Measurements from ENCODE around the gene DCP1A.

DCP1A gene

GRCh38 chr3:53380306-53380705, 33.0 kb upstream of the DCP1A start:
- Histone ChIP-seq H3F3A (ENCODE audit: insufficient read depth) (no peaks in the 10 kb centered on the region), H3K9me3 (ENCODE audit: insufficient read depth, low read length) (no peaks in the 10 kb centered on the region), H3K9ac (ENCODE audit: low read length) (no peak overlapping the region), H3K79me2 (ENCODE audit: insufficient read depth, low read length) (no peaks in the 10 kb centered on the region), H2AFZ (ENCODE audit: low read depth, low read length, severe bottlenecking) (no peak overlapping the region), H3K9me2 (replicated peaks; ENCODE audit: insufficient read depth, low read length) (no peaks in the 10 kb centered on the region), H3K4me3 (ENCODE audit: insufficient read depth, low read length, poor library complexity, severe bottlenecking) (no peak overlapping the region), H3K4me2 (ENCODE audit: low read depth, low read length, poor library complexity, severe bottlenecking) (no peak overlapping the region), H4K20me1 (ENCODE audit: low read depth, low read length) (no peaks in the 10 kb centered on the region), H3K27ac (ENCODE audit: low read depth, low read length) (no peak overlapping the region), H3K36me3 (ENCODE audit: low read length) (no peaks in the 10 kb centered on the region), H3K27me3 (ENCODE audit: low read length) (no peaks in the 10 kb centered on the region)
- TF ChIP-seq EZH2phosphoT487 (conservative IDR thresholded peaks at IDR 0.05; ENCODE audit: low read length), result no peak
- no peak for TF ChIP-seq CTCF (IDR thresholded peaks at IDR 0.05; ENCODE audit: insufficient read depth, low read length, poor library complexity, severe bottlenecking)

- H3F3A ChIP-seq (ENCODE audit: insufficient read depth), result no peaks in the 10 kb centered on the region
These were observed 32.6 kb upstream of the DCP1A start for GRCh38 chr3:53379898-53380297.

DNA sequence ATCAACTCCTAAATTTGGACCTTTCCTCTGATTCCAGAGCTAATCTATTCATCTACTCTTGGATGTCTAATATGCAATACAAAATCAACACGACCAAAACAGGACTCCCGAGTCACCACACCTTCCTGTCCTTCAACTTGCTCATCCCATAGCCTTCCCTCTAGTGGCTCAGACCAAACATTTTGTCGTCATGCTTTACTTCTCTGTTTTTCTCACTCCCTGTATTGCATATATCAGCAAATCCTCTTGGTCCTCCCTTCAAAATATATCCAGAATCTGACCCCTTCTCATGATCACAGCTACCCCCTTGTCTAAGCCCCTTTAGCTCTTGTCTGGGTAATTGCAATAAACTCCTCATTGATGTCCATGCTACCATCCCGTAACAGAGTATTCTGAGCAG, 30.5 kb upstream of the DCP1A start:
- no peaks in the 10 kb centered on the region for H3K27me3 ChIP-seq (ENCODE audit: low read length)
- H3K9ac ChIP-seq (ENCODE audit: low read length), result no peak overlapping the region
- TF ChIP-seq CTCF (IDR thresholded peaks at IDR 0.05; ENCODE audit: insufficient read depth, low read length, poor library complexity, severe bottlenecking), result no peak
- no peak for TF ChIP-seq EZH2phosphoT487 (conservative IDR thresholded peaks at IDR 0.05; ENCODE audit: low read length)
- no peaks in the 10 kb centered on the region for H4K20me1 ChIP-seq (ENCODE audit: low read depth, low read length)
- H3K4me2 ChIP-seq (ENCODE audit: low read depth, low read length, poor library complexity, severe bottlenecking), result no peak overlapping the region
- H2AFZ ChIP-seq (ENCODE audit: low read depth, low read length, severe bottlenecking), result no peak overlapping the region
- H3K27ac ChIP-seq (ENCODE audit: low read depth, low read length), result no peak overlapping the region
- no peaks in the 10 kb centered on the region for H3K9me3 ChIP-seq (ENCODE audit: insufficient read depth, low read length)
- H3K4me3 ChIP-seq (ENCODE audit: insufficient read depth, low read length, poor library complexity, severe bottlenecking), result no peak overlapping the region
- H3F3A ChIP-seq (ENCODE audit: insufficient read depth), result no peaks in the 10 kb centered on the region
- no peaks in the 10 kb centered on the region for H3K9me2 ChIP-seq (replicated peaks; ENCODE audit: insufficient read depth, low read length)
- no peaks in the 10 kb centered on the region for H3K36me3 ChIP-seq (ENCODE audit: low read length)
- H3K79me2 ChIP-seq (ENCODE audit: insufficient read depth, low read length), result no peaks in the 10 kb centered on the region

More at GRCh38 chr3:53379898-53380297, 32.6 kb upstream of the DCP1A start:
- no peak overlapping the region for H3K4me3 ChIP-seq (ENCODE audit: insufficient read depth, low read length, poor library complexity, severe bottlenecking)
- TF ChIP-seq CTCF (IDR thresholded peaks at IDR 0.05; ENCODE audit: insufficient read depth, low read length, poor library complexity, severe bottlenecking) (no peak), EZH2phosphoT487 (conservative IDR thresholded peaks at IDR 0.05; ENCODE audit: low read length) (no peak)
- no peak overlapping the region for H3K27ac ChIP-seq (ENCODE audit: low read depth, low read length)
- no peaks in the 10 kb centered on the region for H3K9me2 ChIP-seq (replicated peaks; ENCODE audit: insufficient read depth, low read length)
- H3K4me2 ChIP-seq (ENCODE audit: low read depth, low read length, poor library complexity, severe bottlenecking), result no peak overlapping the region
- no peaks in the 10 kb centered on the region for H3K27me3 ChIP-seq (ENCODE audit: low read length)
- H2AFZ ChIP-seq (ENCODE audit: low read depth, low read length, severe bottlenecking), result no peak overlapping the region
- no peaks in the 10 kb centered on the region for H4K20me1 ChIP-seq (ENCODE audit: low read depth, low read length)
- no peaks in the 10 kb centered on the region for H3K36me3 ChIP-seq (ENCODE audit: low read length)
- no peak overlapping the region for H3K9ac ChIP-seq (ENCODE audit: low read length)
- no peaks in the 10 kb centered on the region for H3K9me3 ChIP-seq (ENCODE audit: insufficient read depth, low read length)
- no peaks in the 10 kb centered on the region for H3K79me2 ChIP-seq (ENCODE audit: insufficient read depth, low read length)
